Measurements from ENCODE around the gene CAMK2A. TPM values are rescaled to one million over a fixed set of nuclear protein-coding genes. Genes with fewer than 3 reads are reported as not detected.

CAMK2A gene
- total and polyA plus RNA-seq, 2 donors (not counting 1 experiment from before 2014, with no cell fraction given), result 2.1 to 3.1 TPM

GRCh38 chr5:150261231-150261630 lies 28.3 kb downstream of the CAMK2A start:
- DNase-seq (ENCODE audit: low read depth in 2 of 2), result no peak
- no peaks in the 10 kb centered on the region for H3K79me2 ChIP-seq (ENCODE audit: control insufficient read depth, insufficient read depth, low read length)
- peak overlapping the region; percentile 37 for H3K4me2 ChIP-seq (ENCODE audit: extremely low read depth, insufficient read depth, low read length)
- H3K4me3 ChIP-seq (replicated peaks in 1 of 4; ENCODE audit: control extremely low read depth in 1 of 4, insufficient read depth in 1 of 4, low read depth in 3 of 4, low read length in 4 of 4), result no peak overlapping the region
- no peaks in the 10 kb centered on the region for H3K36me3 ChIP-seq (ENCODE audit: control insufficient read depth, insufficient read depth, low read length)
- H3K9ac ChIP-seq (ENCODE audit: insufficient read depth, low read length), result no peak overlapping the region
- H3K9me3 ChIP-seq (ENCODE audit: control insufficient read depth, insufficient read depth, low read depth, low read length), result no peaks in the 10 kb centered on the region
- no peak for TF ChIP-seq CTCF (conservative IDR thresholded peaks at IDR 0.05 in 1 of 2, IDR thresholded peaks at IDR 0.05 in 1 of 2; ENCODE audit: low read depth in 1 of 2, low read length in 2 of 2)
- no peak for TF ChIP-seq EZH2 (IDR thresholded peaks at IDR 0.05; ENCODE audit: low read length, missing control alignments)
- H4K20me1 ChIP-seq (ENCODE audit: control insufficient read depth, extremely low read depth, insufficient read depth, low read length), result no peaks in the 10 kb centered on the region
- peaks cover 37% of the 10 kb centered on the region for H3K4me1 ChIP-seq (ENCODE audit: control insufficient read depth, extremely low read depth, insufficient read depth, low read length)
- H2AFZ ChIP-seq (ENCODE audit: low read length), result peak overlapping the region; percentile 10
- H3K27ac ChIP-seq (ENCODE audit: insufficient read depth, low read length), result no peak overlapping the region
- no peaks in the 10 kb centered on the region for H3K27me3 ChIP-seq (ENCODE audit: control insufficient read depth, insufficient read depth, low read length)

GRCh38 chr5:150258130-150258529 lies 31.4 kb downstream of the CAMK2A start:
- no peak overlapping the region for H2AFZ ChIP-seq (ENCODE audit: low read length)
- no peak overlapping the region for H3K27ac ChIP-seq (ENCODE audit: insufficient read depth, low read length)
- H3K27me3 ChIP-seq (ENCODE audit: control insufficient read depth, insufficient read depth, low read length), result no peaks in the 10 kb centered on the region
- peaks cover 19% of the 10 kb centered on the region for H3K4me1 ChIP-seq (ENCODE audit: control insufficient read depth, extremely low read depth, insufficient read depth, low read length)
- no peak overlapping the region for H3K9ac ChIP-seq (ENCODE audit: insufficient read depth, low read length)
- TF ChIP-seq EZH2 (IDR thresholded peaks at IDR 0.05; ENCODE audit: low read length, missing control alignments), result no peak
- TF ChIP-seq CTCF (conservative IDR thresholded peaks at IDR 0.05 in 1 of 2, IDR thresholded peaks at IDR 0.05 in 1 of 2; ENCODE audit: low read depth in 1 of 2, low read length in 2 of 2), result no peak
- no peaks in the 10 kb centered on the region for H3K79me2 ChIP-seq (ENCODE audit: control insufficient read depth, insufficient read depth, low read length)
- DNase-seq (ENCODE audit: low read depth in 2 of 2), result peak in 1 of 2 donors; percentile 13
- H3K4me3 ChIP-seq (replicated peaks in 1 of 4; ENCODE audit: control extremely low read depth in 1 of 4, insufficient read depth in 1 of 4, low read depth in 3 of 4, low read length in 4 of 4), result no peak overlapping the region
- no peak overlapping the region for H3K4me2 ChIP-seq (ENCODE audit: extremely low read depth, insufficient read depth, low read length)
- H4K20me1 ChIP-seq (ENCODE audit: control insufficient read depth, extremely low read depth, insufficient read depth, low read length), result no peaks in the 10 kb centered on the region
- H3K36me3 ChIP-seq (ENCODE audit: control insufficient read depth, insufficient read depth, low read length), result no peaks in the 10 kb centered on the region
- H3K9me3 ChIP-seq (ENCODE audit: control insufficient read depth, insufficient read depth, low read depth, low read length), result no peaks in the 10 kb centered on the region

- peaks cover 14% of the 10 kb centered on the region for H3K4me1 ChIP-seq (ENCODE audit: control insufficient read depth, extremely low read depth, insufficient read depth, low read length)
- TF ChIP-seq CTCF (conservative IDR thresholded peaks at IDR 0.05 in 1 of 2, IDR thresholded peaks at IDR 0.05 in 1 of 2; ENCODE audit: low read depth in 1 of 2, low read length in 2 of 2), result no peak
- TF ChIP-seq EZH2 (IDR thresholded peaks at IDR 0.05; ENCODE audit: low read length, missing control alignments), result no peak
- no peak overlapping the region for H3K27ac ChIP-seq (ENCODE audit: insufficient read depth, low read length)
- no peaks in the 10 kb centered on the region for H3K27me3 ChIP-seq (ENCODE audit: control insufficient read depth, insufficient read depth, low read length)
- H3K79me2 ChIP-seq (ENCODE audit: control insufficient read depth, insufficient read depth, low read length), result no peaks in the 10 kb centered on the region
- no peak overlapping the region for H3K9ac ChIP-seq (ENCODE audit: insufficient read depth, low read length)
- no peak overlapping the region for H3K4me2 ChIP-seq (ENCODE audit: extremely low read depth, insufficient read depth, low read length)
- no peak overlapping the region for H2AFZ ChIP-seq (ENCODE audit: low read length)
- H3K9me3 ChIP-seq (ENCODE audit: control insufficient read depth, insufficient read depth, low read depth, low read length), result no peaks in the 10 kb centered on the region
- no peaks in the 10 kb centered on the region for H4K20me1 ChIP-seq (ENCODE audit: control insufficient read depth, extremely low read depth, insufficient read depth, low read length)
- DNase-seq (ENCODE audit: low read depth in 2 of 2), result no peak
- no peaks in the 10 kb centered on the region for H3K36me3 ChIP-seq (ENCODE audit: control insufficient read depth, insufficient read depth, low read length)
- H3K4me3 ChIP-seq (replicated peaks in 1 of 4; ENCODE audit: control extremely low read depth in 1 of 4, insufficient read depth in 1 of 4, low read depth in 3 of 4, low read length in 4 of 4), result no peak overlapping the region
Observed at GRCh38 chr5:150257424-150257823, 32.1 kb downstream of the CAMK2A start.

All from fibroblast of lung (primary cell).